Bladder microvascular endothelial cell (primary cell): ENCODE measurements around the gene KRTAP9-9. TPM values are rescaled to one million over a fixed set of nuclear protein-coding genes. Genes with fewer than 3 reads are reported as not detected.

ENCODE experiments used
- total RNA-seq: library from RNA; depleted of rRNA; stranded (reverse); fragments of >200 nt; gene quantifications from 2 replicates; pipeline ENCODE4 v1.2.3, GENCODE V29; 2014

KRTAP9-9 gene
- not detected in 2 replicates for total RNA-seq

DNA sequence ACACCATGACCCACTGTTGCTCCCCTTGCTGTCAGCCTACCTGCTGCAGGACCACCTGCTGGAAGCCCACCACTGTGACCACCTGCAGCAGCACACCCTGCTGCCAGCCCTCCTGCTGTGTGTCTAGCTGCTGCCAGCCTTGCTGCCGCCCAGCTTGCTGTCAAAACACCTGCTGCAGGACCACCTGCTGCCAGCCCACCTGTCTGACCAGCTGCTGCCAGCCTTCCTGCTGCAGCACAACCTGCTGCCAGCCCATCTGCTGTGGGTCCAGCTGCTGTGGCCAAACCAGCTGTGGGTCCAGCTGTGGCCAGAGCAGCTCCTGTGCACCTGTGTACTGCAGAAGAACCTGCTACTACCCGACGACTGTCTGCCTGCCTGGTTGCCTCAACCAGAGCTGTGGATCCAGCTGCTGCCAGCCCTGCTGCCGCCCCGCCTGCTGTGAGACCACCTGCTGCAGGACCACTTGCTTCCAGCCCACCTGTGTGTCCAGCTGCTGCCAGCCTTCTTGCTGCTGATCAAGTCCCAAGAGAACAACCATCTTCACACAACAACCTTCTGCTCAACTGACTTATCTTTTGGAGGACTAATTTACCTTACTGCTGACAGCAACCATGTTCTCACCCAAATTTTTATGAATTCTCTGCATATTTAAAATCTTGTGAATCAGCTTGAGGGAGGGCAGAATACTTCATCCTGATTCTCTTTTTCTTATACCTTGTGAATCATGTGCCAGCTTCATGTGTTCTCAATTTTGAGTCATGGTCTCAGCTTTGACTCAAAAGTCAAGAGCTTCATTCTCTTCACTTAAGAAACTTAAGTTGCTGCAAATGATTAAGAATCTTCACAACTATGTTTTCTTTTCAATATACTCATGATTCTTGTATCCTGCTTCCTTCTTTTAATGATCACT lies at the start of gene KRTAP9-9:
Gene KRTAP9-9, plus strand, starts transcription at position 4 of the 910 bp plus-strand sequence.

DNA sequence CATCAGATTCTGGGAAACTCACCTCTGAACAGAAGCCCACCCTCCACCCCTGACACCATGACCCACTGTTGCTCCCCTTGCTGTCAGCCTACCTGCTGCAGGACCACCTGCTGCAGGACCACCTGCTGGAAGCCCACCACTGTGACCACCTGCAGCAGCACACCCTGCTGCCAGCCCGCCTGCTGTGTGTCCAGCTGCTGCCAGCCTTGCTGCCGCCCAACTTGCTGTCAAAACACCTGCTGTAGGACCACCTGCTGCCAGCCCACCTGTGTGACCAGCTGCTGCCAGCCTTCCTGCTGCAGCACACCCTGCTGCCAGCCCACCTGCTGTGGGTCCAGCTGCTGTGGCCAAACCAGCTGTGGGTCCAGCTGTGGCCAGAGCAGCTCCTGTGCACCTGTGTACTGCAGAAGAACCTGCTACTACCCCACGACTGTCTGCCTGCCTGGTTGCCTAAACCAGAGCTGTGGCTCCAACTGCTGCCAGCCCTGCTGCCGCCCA lies 28.5 kb upstream of the KRTAP9-9 start, which contains the start of gene KRTAP9-2:
Gene KRTAP9-2, plus strand, starts transcription at position 51 of the 498 bp plus-strand sequence. Its CDS starts 7 bp downstream, at position 58.

DNA sequence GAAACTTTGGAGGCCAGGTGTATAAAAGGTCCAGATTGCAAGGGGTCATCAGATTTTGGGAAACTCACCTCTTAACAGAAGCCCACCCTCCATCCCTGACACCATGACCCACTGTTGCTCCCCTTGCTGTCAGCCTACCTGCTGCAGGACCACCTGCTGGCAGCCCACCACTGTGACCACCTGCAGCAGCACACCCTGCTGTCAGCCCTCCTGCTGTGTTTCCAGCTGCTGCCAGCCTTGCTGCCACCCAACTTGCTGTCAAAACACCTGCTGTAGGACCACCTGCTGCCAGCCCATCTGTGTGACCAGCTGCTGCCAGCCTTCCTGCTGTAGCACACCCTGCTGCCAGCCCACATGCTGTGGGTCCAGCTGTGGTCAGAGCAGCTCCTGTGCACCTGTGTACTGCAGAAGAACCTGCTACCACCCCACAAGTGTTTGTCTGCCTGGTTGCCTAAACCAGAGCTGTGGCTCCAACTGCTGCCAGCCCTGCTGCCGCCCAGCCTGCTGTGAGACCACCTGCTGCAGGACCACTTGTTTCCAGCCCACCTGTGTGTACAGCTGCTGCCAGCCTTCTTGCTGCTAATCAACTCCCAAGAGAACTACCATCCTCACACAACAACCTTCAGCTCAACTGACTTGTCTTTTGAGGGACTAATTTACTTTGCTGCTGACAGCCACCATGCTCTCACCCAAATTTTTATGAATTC lies 22.6 kb upstream of the KRTAP9-9 start, which contains the start of gene KRTAP9-3:
Gene KRTAP9-3, plus strand, starts transcription at position 51 of the 707 bp plus-strand sequence. Its CDS starts 53 bp downstream, at position 104.

DNA sequence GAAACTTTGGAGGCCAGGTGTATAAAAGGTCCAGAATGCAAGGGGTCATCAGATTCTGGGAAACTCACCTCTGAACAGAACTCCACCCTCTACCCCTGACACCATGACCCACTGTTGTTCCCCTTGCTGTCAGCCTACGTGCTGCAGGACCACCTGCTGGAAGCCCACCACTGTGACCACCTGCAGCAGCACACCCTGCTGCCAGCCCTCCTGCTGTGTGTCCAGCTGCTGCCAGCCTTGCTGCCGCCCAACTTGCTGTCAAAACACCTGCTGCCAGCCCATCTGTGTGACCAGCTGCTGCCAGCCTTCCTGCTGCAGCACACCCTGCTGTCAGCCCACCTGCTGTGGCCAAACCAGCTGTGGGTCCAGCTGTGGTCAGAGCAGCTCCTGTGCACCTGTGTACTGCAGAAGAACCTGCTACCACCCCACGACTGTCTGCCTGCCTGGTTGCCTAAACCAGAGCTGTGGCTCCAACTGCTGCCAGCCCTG lies 17.2 kb upstream of the KRTAP9-9 start, which contains the start of gene KRTAP9-8:
Gene KRTAP9-8, plus strand, starts transcription at position 51 of the 489 bp plus-strand sequence. Its CDS starts 53 bp downstream, at position 104.

DNA sequence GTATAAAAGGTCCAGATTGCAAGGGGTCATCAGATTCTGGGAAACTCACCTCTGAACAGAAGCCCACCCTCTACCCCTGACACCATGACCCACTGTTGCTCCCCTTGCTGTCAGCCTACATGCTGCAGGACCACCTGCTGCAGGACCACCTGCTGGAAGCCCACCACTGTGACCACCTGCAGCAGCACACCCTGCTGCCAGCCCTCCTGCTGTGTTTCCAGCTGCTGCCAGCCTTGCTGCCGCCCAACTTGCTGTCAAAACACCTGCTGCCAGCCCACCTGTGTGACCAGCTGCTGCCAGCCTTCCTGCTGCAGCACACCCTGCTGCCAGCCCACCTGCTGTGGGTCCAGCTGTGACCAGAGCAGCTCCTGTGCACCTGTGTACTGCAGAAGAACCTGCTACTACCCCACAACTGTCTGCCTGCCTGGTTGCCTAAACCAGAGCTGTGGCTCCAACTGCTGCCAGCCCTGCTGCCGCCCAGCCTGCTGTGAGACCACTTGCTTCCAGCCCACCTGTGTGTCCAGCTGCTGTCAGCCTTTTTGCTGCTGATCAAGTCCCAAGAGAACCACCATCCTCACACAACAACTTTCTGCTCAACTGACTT lies 5.4 kb upstream of the KRTAP9-9 start, which contains the start of gene KRTAP9-4:
Gene KRTAP9-4, plus strand, starts transcription at position 51 of the 604 bp plus-strand sequence. Its CDS starts 34 bp downstream, at position 85.

DNA sequence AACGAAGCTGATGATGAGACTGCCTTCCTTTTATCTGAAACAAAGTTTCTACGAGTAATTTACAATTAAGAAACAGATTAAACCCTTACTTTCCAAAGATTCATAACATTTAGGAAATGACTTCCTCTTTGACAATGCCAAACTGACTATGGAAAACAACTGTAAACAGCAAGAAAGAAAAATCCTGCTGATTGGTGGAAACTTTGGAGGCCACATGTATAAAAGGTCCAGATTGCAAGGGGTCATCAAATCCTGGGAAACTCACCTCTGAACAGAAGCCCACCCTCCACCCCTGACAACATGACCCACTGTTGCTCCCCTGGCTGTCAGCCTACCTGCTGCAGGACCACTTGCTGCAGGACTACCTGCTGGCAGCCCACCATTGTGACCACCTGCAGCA lies 9.9 kb downstream of the KRTAP9-9 start, which contains the start of gene KRTAP9-6:
Gene KRTAP9-6, plus strand, starts transcription at position 301 of the 400 bp plus-strand sequence. Its CDS starts 0 bp downstream, at position 301.

DNA sequence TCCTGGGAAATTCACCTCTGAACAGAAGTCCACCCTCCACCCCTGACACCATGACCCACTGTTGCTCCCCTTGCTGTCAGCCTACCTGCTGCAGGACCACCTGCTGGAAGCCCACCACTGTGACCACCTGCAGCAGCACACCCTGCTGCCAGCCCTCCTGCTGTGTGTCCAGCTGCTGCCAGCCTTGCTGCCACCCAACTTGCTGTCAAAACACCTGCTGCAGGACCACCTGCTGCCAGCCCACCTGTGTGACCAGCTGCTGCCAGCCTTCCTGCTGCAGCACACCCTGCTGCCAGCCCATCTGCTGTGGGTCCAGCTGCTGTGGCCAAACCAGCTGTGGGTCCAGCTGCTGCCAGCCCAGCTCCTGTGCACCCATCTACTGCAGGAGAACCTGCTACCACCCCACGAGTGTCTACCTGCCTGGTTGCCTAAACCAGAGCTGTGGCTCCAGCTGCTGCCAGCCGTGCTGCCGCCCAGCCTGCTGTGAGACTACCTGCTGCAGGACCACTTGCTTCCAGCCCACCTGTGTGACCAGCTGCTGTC lies 20.5 kb downstream of the KRTAP9-9 start, which contains the start of gene KRTAP9-7:
Gene KRTAP9-7, plus strand, starts transcription at position 51 of the 543 bp plus-strand sequence. Its CDS starts 0 bp downstream, at position 51.

DNA sequence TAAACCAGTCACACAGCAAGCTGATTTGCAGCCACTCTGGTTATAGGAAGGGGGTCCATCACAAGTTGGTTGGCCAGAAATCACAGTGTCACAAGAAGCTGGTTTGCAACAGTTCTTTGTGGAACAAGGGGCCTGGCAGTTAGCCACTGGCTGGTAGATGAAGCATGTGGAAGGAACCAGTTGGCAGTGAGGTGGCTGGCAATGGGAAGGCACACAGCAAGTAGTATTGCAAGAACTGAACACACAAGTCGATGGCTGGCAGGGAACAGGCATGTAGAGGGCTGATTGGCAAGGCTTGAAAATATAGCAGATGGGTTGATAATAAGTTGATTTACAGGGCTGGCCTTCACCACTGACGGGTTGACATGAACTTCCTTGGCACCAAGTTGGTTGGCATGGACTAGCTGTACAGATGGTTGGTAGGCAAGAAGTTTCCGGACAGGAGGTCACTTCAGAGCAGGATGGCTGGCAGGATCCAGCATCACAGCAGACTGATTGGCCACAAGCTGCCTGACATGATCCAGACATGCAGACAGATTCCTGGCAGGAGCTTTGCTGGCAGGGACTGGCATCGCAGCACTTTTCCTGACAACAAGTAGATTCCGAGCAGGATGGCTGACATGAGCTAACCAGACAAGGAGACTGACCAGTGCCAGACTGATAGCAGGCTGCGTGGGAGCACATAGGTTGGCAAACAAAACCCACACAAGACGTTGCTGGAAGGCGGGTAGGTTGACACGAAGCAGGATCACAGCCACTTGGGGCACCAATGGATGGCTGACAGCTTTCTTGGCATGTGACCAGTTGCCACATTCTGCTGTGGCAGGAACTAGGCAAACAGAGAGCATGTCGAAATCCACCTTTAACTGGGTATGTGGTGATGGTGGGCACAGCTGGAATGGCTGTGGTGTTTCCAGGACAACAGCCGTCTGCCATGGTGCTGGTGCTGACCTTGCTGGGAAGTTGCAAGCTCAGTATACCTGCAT lies 47.0 kb downstream of the KRTAP9-9 start, which contains the start of gene KRTAP29-1:
Gene KRTAP29-1, minus strand, starts transcription at position 936 of the 986 bp plus-strand sequence. Its CDS starts 0 bp downstream, at position 936.

Other genes starting within 250 kb of the KRTAP9-9 start
- not detected in 2 replicates for gene KRTAP3-1, start 246.3 kb upstream of the KRTAP9-9 start, total RNA-seq
- gene KRTAP1-5, start 228.2 kb upstream of the KRTAP9-9 start, total RNA-seq: not detected in 2 replicates
- not detected in 2 replicates for gene KRTAP1-4, start 225.2 kb upstream of the KRTAP9-9 start, total RNA-seq
- not detected in 2 replicates for gene KRTAP1-3, start 220.5 kb upstream of the KRTAP9-9 start, total RNA-seq
- not detected in 2 replicates for gene KRTAP1-1, start 213.9 kb upstream of the KRTAP9-9 start, total RNA-seq
- not detected in 2 replicates for gene KRTAP2-1, start 208.1 kb upstream of the KRTAP9-9 start, total RNA-seq
- gene KRTAP2-2, start 200.2 kb upstream of the KRTAP9-9 start, total RNA-seq: not detected in 2 replicates
- not detected in 2 replicates for gene KRTAP2-3, start 195.3 kb upstream of the KRTAP9-9 start, total RNA-seq
- gene KRTAP2-4, start 189.5 kb upstream of the KRTAP9-9 start, total RNA-seq: not detected in 2 replicates
- gene KRTAP4-7, start 171.2 kb upstream of the KRTAP9-9 start, total RNA-seq: not detected in 2 replicates
- not detected in 2 replicates for gene KRTAP4-8, start 157.2 kb upstream of the KRTAP9-9 start, total RNA-seq
- gene KRTAP4-16, start 153.2 kb upstream of the KRTAP9-9 start, total RNA-seq: not detected in 2 replicates
- gene KRTAP4-9, start 150.0 kb upstream of the KRTAP9-9 start, total RNA-seq: not detected in 2 replicates
- gene KRTAP4-11, start 137.0 kb upstream of the KRTAP9-9 start, total RNA-seq: not detected in 2 replicates
- not detected in 2 replicates for gene KRTAP4-12, start 131.2 kb upstream of the KRTAP9-9 start, total RNA-seq
- gene KRTAP4-6, start 114.8 kb upstream of the KRTAP9-9 start, total RNA-seq: not detected in 2 replicates
- gene KRTAP4-5, start 105.6 kb upstream of the KRTAP9-9 start, total RNA-seq: not detected in 2 replicates
- not detected in 2 replicates for gene KRTAP4-4, start 94.6 kb upstream of the KRTAP9-9 start, total RNA-seq
- not detected in 2 replicates for gene KRTAP4-3, start 87.2 kb upstream of the KRTAP9-9 start, total RNA-seq
- not detected in 2 replicates for gene KRTAP4-2, start 77.2 kb upstream of the KRTAP9-9 start, total RNA-seq
- not detected in 2 replicates for gene KRTAP4-1, start 70.5 kb upstream of the KRTAP9-9 start, total RNA-seq
- gene KRTAP9-1, start 65.5 kb upstream of the KRTAP9-9 start, total RNA-seq: not detected in 2 replicates
- not detected in 2 replicates for gene KRTAP9-2, start 28.7 kb upstream of the KRTAP9-9 start, total RNA-seq
- not detected in 2 replicates for gene KRTAP9-3, start 22.9 kb upstream of the KRTAP9-9 start, total RNA-seq
- gene KRTAP9-8, start 17.4 kb upstream of the KRTAP9-9 start, total RNA-seq: not detected in 2 replicates
- not detected in 2 replicates for gene KRTAP9-4, start 5.7 kb upstream of the KRTAP9-9 start, total RNA-seq
- not detected in 2 replicates for gene KRTAP9-6, start 10.0 kb downstream of the KRTAP9-9 start, total RNA-seq
- gene KRTAP9-7, start 20.3 kb downstream of the KRTAP9-9 start, total RNA-seq: not detected in 2 replicates
- gene KRTAP29-1, start 47.5 kb downstream of the KRTAP9-9 start, total RNA-seq: not detected in 2 replicates
- not detected in 2 replicates for gene KRTAP16-1, start 53.9 kb downstream of the KRTAP9-9 start, total RNA-seq
- not detected in 2 replicates for gene KRTAP17-1, start 60.3 kb downstream of the KRTAP9-9 start, total RNA-seq
- gene KRT33A, start 95.4 kb downstream of the KRTAP9-9 start, total RNA-seq: not detected in 2 replicates
- gene KRT33B, start 114.4 kb downstream of the KRTAP9-9 start, total RNA-seq: not detected in 2 replicates
- gene KRT34, start 126.9 kb downstream of the KRTAP9-9 start, total RNA-seq: 0.44 and 0.49 TPM in 2 replicates
- gene KRT31, start 142.2 kb downstream of the KRTAP9-9 start, total RNA-seq: not detected in 2 replicates
- not detected in 2 replicates for gene KRT37, start 169.2 kb downstream of the KRTAP9-9 start, total RNA-seq
- not detected in 2 replicates for gene KRT38, start 185.6 kb downstream of the KRTAP9-9 start, total RNA-seq
- not detected in 2 replicates for gene KRT32, start 212.0 kb downstream of the KRTAP9-9 start, total RNA-seq
- gene KRT35, start 225.8 kb downstream of the KRTAP9-9 start, total RNA-seq: not detected in 2 replicates
- 0.06 and 0.16 TPM in 2 replicates for gene KRT36, start 234.5 kb downstream of the KRTAP9-9 start, total RNA-seq